ENCODE data around the gene ABCB11.

DNA sequence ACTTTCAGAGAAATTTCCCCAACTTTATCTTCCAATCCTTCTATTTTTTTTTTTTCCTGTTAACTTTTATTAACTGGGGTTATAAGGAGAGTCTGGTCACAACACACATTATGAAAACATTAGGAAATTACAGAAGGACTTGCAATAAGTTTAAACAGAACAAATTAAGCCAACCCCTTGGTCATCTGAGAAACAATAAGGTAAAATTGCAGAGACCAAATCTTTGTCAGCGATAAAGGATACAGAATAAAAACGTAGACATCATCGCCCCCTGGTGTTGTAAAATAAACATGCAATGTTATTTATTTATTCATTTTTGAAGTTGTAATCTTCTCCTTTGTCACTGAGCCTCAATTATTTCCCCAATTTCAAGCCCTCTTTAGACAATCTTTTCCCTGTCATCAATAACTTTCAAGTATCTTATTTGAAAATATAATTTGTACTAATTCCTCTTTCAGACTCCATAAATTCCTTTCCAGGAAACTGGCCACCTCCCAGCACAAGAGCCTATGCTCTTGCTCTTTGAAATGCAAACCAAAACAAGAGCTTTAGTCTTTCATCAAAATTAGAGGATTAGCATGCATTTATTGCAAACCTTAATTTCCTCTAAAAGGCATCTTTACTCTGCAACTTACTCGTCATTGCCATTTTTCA, 110.5 kb downstream of the ABCB11 start:
- TF ChIP-seq, protein P1, sequence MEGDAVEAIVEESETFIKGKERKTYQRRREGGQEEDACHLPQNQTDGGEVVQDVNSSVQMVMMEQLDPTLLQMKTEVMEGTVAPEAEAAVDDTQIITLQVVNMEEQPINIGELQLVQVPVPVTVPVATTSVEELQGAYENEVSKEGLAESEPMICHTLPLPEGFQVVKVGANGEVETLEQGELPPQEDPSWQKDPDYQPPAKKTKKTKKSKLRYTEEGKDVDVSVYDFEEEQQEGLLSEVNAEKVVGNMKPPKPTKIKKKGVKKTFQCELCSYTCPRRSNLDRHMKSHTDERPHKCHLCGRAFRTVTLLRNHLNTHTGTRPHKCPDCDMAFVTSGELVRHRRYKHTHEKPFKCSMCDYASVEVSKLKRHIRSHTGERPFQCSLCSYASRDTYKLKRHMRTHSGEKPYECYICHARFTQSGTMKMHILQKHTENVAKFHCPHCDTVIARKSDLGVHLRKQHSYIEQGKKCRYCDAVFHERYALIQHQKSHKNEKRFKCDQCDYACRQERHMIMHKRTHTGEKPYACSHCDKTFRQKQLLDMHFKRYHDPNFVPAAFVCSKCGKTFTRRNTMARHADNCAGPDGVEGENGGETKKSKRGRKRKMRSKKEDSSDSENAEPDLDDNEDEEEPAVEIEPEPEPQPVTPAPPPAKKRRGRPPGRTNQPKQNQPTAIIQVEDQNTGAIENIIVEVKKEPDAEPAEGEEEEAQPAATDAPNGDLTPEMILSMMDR (conservative IDR thresholded peaks at IDR 0.05; ENCODE audit: low read depth, low read length) = peak; percentile 76
- no peak for TF ChIP-seq EZH2 (IDR thresholded peaks at IDR 0.05; ENCODE audit: low read length, unreplicated experiment)
